Measurements from ENCODE around the gene FDX1. TPM values are rescaled to one million over a fixed set of nuclear protein-coding genes. Genes with fewer than 3 reads are reported as not detected.

Gene FDX1
- total and polyA plus RNA-seq, 2 of the 8 experiments (the other 6 are each of a cell fraction or from before 2014, with no cell fraction given), result 3.7 to 9.6 TPM

DNA sequence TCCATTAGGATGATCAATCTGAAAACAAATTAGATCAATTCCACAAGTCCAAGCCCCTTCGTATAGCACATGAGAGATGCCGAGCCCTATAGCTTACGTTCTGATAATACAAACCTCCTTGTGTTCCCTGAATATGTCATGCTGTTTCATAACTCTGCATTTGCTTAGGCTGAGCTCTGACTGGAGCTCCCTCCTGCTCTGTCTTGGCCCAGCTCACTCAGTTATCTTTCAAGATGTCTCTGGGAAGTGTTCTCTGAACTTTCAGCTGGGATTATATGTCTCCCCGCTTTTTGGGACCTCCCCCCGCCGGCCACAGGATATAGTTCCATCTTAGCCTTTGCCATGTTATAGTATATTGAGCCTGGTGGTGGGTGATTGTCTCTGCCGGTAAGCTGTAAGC, 44.0 kb downstream of the FDX1 start:
- no peak overlapping the region for H4K91ac ChIP-seq (replicated peaks; ENCODE audit: insufficient read length, low read length)
- TF ChIP-seq YY1 (IDR thresholded peaks at IDR 0.05; ENCODE audit: low read depth, low read length) (no peak), SP2 (IDR thresholded peaks at IDR 0.05; ENCODE audit: low read length) (no peak), ASH2L (IDR thresholded peaks at IDR 0.05; ENCODE audit: low read length) (no peak), PHF8 (conservative IDR thresholded peaks at IDR 0.05; ENCODE audit: low read depth, low read length) (no peak), RAD21 (IDR thresholded peaks at IDR 0.05 in 1 of 2, conservative IDR thresholded peaks at IDR 0.05 in 1 of 2; ENCODE audit: low read depth in 2 of 2, low read length in 2 of 2) (no peak), RXRA (IDR thresholded peaks at IDR 0.05; ENCODE audit: insufficient read depth, low read depth, low read length) (no peak), SUZ12 (IDR thresholded peaks at IDR 0.05; ENCODE audit: low read length) (no peak), NRF1 (IDR thresholded peaks at IDR 0.05; ENCODE audit: low read depth, low read length) (no peak), CHD1 (IDR thresholded peaks at IDR 0.05; ENCODE audit: low read depth, low read length) (no peak), SRF (IDR thresholded peaks at IDR 0.05; ENCODE audit: low read depth, low read length) (no peak), CTBP2 (IDR thresholded peaks at IDR 0.05; ENCODE audit: borderline replicate concordance, insufficient read depth, insufficient read length, low read length) (no peak), EZH2 (IDR thresholded peaks at IDR 0.05; ENCODE audit: low read depth, low read length, severe bottlenecking) (no peak)

More for the DNA sequence above, 44.0 kb downstream of the FDX1 start:
- Histone ChIP-seq H4K8ac (ENCODE audit: extremely low read depth, insufficient read depth, low read length) (no peak overlapping the region), H2BK15ac (ENCODE audit: low read length) (0 out of 2 replicates have a peak overlapping the region, but pooled peaks have one; percentile 46), H3K79me2 (ENCODE audit: control insufficient read depth in 1 of 2, insufficient read depth in 2 of 2, low read length in 2 of 2) (no peaks in the 10 kb centered on the region), H3K4me1 (replicated peaks in 1 of 4; ENCODE audit: control insufficient read depth in 3 of 4, insufficient read depth in 4 of 4, low read length in 3 of 4) (peaks cover 2 to 10% (median 4%) of the 10 kb centered on the region in 4 experiments), H3K4me2 (ENCODE audit: insufficient read depth in 1 of 2, low read depth in 2 of 2, low read length in 2 of 2) (no peak overlapping the region), H2AFZ (ENCODE audit: low read length) (no peak overlapping the region), H3K36me3 (ENCODE audit: control insufficient read depth in 2 of 4, insufficient read depth in 4 of 4, low read length in 3 of 4) (no peaks in the 10 kb centered on the region), H4K5ac (ENCODE audit: insufficient read length, low read depth, low read length) (no peak overlapping the region), H3K9ac (replicated peaks in 1 of 4; ENCODE audit: extremely low read depth in 1 of 4, low read depth in 3 of 4, low read length in 3 of 4) (no peak overlapping the region), H3K23me2 (ENCODE audit: low read depth, low read length) (no peaks in the 10 kb centered on the region), H3K14ac (ENCODE audit: insufficient read length) (no peak overlapping the region), H2BK20ac (ENCODE audit: low read length) (no peak overlapping the region), H3K27ac (ENCODE audit: low read depth, low read length) (no peak overlapping the region), H3K9me3 (ENCODE audit: insufficient read depth in 2 of 2, low read depth in 1 of 2, low read length in 1 of 2) (no peaks in the 10 kb centered on the region), H2AK5ac (ENCODE audit: low read depth, low read length) (no peak overlapping the region), H3K79me1 (ENCODE audit: low read depth, low read length) (no peaks in the 10 kb centered on the region), H2BK120ac (replicated peaks; ENCODE audit: low read depth, low read length) (no peak overlapping the region), H3K4ac (replicated peaks; ENCODE audit: insufficient read length, low read depth, low read length) (no peak overlapping the region), H4K20me1 (replicated peaks in 1 of 2; ENCODE audit: control insufficient read depth in 1 of 2, insufficient read depth in 2 of 2, low read length in 2 of 2) (no peaks in the 10 kb centered on the region), H3K18ac (ENCODE audit: extremely low read depth, low read length) (no peak overlapping the region), H3K56ac (replicated peaks; ENCODE audit: insufficient read length, low read depth, low read length) (no peak overlapping the region), H2BK12ac (ENCODE audit: low read depth, low read length) (no peak overlapping the region), H2BK5ac (ENCODE audit: low read depth, low read length) (no peak overlapping the region), H3K27me3 (replicated peaks in 1 of 4; ENCODE audit: control insufficient read depth in 3 of 4, extremely low read depth in 1 of 4, insufficient read depth in 3 of 4, low read length in 3 of 4) (no peaks in the 10 kb centered on the region), H3K4me3 (ENCODE audit: extremely low read depth in 1 of 4, insufficient read depth in 2 of 4, low read depth in 3 of 4, low read length in 4 of 4) (no peak overlapping the region), H3K23ac (ENCODE audit: insufficient read length) (no peak overlapping the region)
- ChIA-PET POLR2A (ENCODE audit: partially characterized antibody) (interaction anchor here (1.0 kb wide), 1 partner anchor 825 kb away, joined by 3 read pairs; the partner anchor contains the start of gene POU2AF3), CTCF (ENCODE audit: partially characterized antibody) (interaction anchor here (0.9 to 4.5 kb wide), 5 partner anchors 9 to 288 kb away, joined by 3 to 21 read pairs (median 4); no protein-coding TSS in a partner anchor)
- 85% methylated on average over 7 of the region's 7 CpGs; no CpG with 5 or more reads in 1 of the 2 experiments for WGBS, 2 experiments (ENCODE audit: extremely low coverage in 1 of 2, insufficient coverage in 1 of 2, insufficient read length in 1 of 2, insufficient replicate concordance in 2 of 2, low coverage in 1 of 2, low lambda C conversion rate in 2 of 2, missing lambda C conversion rate in 1 of 2)
- FAIRE-seq, result no peak
- no peak for DNase-seq (ENCODE audit: low read depth in 1 of 2, low spot score in 2 of 2)
